NCI-H1092 (cell line): ENCODE results near the gene FAM131A.

Source experiments
- DNase-seq: peaks from one replicate; lab custom pipeline; 2025; lab: John Stamatoyannopoulos, UW

Gene FAM131A

DNA sequence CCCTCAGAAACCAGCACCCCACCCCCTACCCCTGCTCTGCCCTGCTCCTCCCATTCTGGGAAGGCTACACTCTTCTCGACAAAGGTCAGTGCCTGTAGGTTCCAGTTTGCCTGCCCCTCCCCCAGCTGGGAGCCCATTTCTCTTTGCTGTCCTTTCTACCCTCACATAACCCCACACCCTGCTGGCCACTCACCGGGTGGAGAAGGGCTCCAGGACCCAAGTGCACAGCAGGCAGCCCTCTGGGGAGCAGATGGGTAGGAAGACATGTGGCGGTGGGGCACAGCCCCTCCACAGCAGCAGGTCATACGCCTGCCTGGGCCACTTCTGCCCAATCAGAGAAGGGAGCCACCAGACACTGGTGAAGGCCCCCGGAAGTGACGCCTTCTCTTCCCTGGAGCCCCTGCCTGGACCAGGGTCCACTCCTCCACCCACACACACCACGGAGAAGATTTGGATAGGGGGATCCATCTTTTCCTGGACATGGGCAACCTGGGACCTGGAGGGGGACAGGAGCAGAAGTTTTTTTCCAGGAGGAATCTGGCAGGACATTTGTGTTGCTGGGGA lies 40.6 kb downstream of the FAM131A start, which contains the start of gene THPO:
TSS of gene THPO (minus strand) at position 326 of the 564 bp plus-strand sequence. CDS start 1,948 bp downstream, outside the sequence.
- no peak for DNase-seq

- DNase-seq, result no peak
Observed at GRCh38 chr3:184378651-184379357, 41.4 kb downstream of the FAM131A start.

DNA sequence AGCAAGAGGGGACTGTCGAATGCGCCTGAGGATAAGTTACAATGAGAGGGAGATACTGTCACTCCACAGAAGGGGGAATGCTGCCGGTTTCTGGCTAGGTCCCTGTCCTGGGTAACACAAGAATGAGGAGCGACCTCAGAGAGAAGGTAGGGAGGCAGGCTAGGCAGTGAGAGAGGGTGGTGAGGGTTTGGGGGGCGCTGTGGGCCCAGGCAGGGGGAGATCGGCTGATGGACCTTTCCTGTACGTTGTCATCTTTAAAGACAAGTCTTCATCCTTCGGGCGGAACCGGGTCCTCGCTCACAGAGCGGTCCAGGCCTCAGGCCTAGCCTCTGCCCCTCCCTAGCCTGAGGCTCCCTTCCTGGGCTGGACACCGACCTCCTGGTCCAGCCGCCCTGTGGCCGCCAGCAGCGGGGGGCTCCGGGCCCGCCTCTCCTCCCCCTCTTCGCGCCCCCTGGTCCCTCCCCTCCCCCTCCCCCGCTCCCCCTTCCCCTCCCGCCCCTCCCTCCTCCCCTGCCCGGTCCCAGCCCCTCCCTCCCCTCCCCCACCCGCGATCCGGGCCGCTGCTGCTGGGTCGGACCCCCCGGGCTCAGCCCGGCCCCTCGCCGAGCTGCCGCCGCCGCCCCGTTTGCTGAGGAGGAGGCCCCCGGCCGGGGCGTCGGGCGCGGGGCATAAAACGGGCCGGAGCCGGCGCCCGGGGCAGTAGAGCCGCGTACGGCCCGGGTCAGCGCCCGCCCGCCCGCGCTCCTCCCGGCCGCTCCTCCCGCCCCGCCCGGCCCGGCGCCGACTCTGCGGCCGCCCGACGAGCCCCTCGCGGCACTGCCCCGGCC lies 42.2 kb downstream of the FAM131A start, which contains the start of gene CHRD:
TSS of gene CHRD (plus strand) at position 697 of the 827 bp plus-strand sequence. CDS start 265 bp downstream, outside the sequence.
- DNase-seq, result no peak

DNA sequence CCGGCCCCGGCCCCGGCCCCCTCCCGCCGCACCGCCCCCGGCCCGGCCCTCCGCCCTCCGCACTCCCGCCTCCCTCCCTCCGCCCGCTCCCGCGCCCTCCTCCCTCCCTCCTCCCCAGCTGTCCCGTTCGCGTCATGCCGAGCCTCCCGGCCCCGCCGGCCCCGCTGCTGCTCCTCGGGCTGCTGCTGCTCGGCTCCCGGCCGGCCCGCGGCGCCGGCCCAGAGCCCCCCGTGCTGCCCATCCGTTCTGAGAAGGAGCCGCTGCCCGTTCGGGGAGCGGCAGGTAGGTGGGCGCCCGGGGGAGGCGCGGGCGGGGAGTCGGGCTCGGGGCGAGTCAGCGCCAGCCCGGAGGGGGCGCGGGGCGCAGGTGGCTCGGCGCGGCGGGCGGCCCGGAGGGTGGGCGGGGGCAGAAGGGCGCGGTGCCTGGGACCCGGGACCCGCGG lies 42.8 kb downstream of the FAM131A start:
- no peak for DNase-seq

DNA sequence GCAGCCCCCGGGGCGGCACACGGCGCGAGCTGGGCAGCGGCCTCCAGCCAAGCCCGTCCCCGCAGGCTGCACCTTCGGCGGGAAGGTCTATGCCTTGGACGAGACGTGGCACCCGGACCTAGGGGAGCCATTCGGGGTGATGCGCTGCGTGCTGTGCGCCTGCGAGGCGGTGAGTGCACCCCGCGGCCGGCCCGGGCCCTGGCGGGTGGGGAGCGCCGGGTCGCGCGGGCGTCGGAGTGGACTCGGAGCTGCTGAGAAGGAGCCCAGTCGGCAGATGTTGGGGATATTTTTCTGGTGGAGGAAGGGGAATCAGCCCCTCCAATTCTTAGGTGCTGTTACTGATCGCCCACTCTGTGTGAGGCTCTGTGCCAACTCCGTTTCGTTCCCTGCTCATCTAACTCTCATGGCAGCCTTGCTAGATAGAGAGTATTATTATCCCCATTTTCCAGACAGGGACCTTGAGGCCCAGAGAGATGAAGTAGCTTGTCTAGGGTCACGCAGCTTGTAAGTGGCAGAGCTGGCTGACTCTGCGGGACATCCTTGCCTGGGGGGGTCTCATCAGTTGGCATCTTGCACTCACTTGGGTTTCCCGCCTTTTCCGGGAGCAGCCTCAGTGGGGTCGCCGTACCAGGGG lies 43.3 kb downstream of the FAM131A start:
- no peak for DNase-seq

- DNase-seq, result no peak
Observed at GRCh38 chr3:184381261-184382224, 44.1 kb downstream of the FAM131A start.

GRCh38 chr3:184382326-184383032 lies 45.1 kb downstream of the FAM131A start:
- no peak for DNase-seq

GRCh38 chr3:184383033-184383740 lies 45.8 kb downstream of the FAM131A start:
- no peak for DNase-seq

DNA sequence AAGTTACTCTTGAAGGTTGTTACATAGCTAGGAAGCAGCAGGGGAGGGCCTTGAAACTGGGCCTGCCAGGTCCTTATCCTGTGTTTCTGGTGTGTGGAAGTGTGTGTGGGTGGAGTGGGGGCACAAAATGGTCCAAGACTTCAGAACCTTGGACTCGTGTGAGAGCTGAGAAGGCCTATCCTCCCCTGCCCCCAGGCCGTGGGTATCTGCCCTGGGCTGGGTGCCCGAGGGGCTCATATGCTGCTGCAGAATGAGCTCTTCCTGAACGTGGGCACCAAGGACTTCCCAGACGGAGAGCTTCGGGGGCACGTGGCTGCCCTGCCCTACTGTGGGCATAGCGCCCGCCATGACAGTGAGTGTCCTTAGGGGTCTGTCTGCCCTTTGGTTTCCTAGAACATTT lies 46.9 kb downstream of the FAM131A start:
- DNase-seq, result no peak

DNA sequence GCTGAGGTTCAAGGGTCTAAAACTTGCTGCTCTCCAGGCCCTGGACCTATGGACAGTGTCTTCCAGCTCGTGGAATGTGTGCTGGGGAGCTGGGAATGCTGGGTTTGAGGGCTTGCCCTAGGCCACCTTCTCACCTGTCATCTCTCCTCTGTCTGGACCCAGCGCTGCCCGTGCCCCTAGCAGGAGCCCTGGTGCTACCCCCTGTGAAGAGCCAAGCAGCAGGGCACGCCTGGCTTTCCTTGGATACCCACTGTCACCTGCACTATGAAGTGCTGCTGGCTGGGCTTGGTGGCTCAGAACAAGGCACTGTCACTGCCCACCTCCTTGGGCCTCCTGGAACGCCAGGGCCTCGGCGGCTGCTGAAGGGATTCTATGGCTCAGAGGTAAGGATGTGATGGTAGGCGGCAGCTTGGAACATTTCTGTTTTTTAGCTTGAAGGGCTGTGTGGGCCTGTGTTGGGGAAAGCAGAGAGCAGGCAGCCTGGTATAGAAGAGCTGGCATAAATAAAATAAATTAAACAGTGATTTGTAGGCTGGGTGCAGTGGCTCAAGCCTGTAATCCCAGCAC lies 47.5 kb downstream of the FAM131A start:
- no peak for DNase-seq

DNA sequence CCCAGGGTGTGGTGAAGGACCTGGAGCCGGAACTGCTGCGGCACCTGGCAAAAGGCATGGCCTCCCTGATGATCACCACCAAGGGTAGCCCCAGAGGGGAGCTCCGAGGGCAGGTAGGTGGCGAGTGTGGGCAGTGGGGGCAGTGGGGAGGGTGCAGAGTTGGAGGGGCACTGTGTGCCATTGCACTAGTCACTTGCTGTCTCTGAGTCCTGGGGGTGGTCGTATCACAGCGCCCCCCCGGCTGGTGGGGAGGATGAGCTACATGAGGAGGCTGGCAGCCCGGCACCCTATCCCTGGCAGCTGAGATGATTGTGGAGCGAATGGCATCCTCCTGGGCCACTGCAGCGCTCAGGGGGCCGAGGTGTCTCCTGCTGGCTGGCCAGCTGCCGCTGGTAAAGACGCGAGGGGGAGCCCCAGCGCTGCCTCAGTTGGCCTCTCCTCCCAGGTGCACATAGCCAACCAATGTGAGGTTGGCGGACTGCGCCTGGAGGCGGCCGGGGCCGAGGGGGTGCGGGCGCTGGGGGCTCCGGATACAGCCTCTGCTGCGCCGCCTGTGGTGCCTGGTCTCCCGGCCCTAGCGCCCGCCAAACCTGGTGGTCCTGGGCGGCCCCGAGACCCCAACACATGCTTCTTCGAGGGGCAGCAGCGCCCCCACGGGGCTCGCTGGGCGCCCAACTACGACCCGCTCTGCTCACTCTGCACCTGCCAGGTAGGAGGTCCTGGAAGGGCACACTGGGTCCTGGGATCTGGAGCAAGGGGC lies 48.8 kb downstream of the FAM131A start:
- DNase-seq, result no peak

DNA sequence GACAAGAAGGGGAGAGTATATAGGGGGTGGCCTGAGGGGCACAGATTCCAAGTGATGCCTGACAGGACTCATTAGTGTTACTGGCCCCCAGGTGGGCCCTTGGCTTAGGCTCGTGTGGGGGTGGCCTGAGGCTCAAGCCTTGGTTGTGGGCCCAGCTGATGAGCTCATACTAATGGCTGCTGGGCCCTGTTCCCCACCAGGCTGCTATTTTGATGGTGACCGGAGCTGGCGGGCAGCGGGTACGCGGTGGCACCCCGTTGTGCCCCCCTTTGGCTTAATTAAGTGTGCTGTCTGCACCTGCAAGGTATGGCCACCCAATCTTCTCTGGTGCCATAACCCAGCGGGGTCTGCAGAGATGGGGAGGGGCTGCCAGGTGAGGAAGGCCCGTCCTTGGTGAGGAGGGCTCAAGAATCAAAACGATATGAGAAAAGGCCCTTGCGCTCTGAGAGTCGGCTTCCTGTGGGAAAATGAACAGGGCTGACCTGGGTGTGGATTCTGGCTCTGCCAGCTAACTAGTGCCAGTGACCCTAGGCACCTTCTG lies 49.8 kb downstream of the FAM131A start:
- DNase-seq, result no peak

- DNase-seq, result no peak
Observed at GRCh38 chr3:184388164-184388935, 51.0 kb downstream of the FAM131A start.

DNA sequence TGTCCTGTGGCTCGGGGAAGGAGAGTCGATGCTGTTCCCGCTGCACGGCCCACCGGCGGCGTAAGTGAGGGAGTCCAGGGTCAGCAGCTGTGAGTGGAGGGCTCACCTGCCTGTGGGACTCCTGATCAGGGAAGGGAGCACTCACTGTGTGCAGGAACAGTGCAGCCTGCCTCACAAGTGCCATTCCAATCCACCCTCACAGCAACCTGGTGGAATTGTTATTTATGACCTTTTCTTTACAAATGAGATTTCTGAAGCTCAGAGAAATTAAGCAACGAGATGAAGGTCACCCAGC lies 51.5 kb downstream of the FAM131A start:
- no peak for DNase-seq

GRCh38 chr3:184389384-184389783 lies 52.0 kb downstream of the FAM131A start:
- no peak for DNase-seq

GRCh38 chr3:184389935-184390528 lies 52.6 kb downstream of the FAM131A start:
- DNase-seq, result no peak

- no peak for DNase-seq
Observed at GRCh38 chr3:184391266-184391665, 53.9 kb downstream of the FAM131A start.

DNA sequence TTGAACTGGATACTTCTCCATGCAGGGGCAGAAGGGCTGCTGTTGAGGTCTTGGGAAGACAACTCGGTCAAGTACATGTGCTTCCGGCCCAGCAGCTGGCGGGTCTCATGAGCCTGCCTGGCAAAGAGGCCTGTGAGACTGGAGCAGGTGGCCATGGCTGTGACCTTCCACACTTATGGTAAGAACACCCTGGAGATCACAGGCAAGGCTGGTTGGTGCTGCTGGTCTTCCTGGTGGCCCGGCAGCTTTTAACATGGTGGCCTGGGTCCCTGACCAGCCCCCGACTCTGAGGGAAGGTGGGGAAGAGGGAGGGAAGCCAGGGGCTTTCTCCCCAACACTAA lies 57.9 kb downstream of the FAM131A start:
- no peak for DNase-seq
